Endothelial cell of umbilical vein (primary cell): ENCODE measurements around the gene RGS2. TPM values are rescaled to one million over a fixed set of nuclear protein-coding genes. Genes with fewer than 3 reads are reported as not detected.

Experiments used
- BruUV-seq: library from RNA; stranded (reverse); fragments of 400-500 nt; replicated peaks from 2 replicates; lab custom pipeline; 2021; lab: Mats Ljungman, UMichigan
- CTCF ChIA-PET: fragments of 300-600, 350-600 bp; sonication (Branson Sonifier 250); formaldehyde crosslinking; loops from one replicate; lab custom pipeline; 2021; ENCODE audit warnings: antibody characterized with exemption, inconsistent platforms; lab: Charles Lee
- POLR2A ChIA-PET: fragments of 300-600, 350-600 bp; sonication (Branson Sonifier 250); formaldehyde crosslinking; loops from one replicate; lab custom pipeline; 2021; ENCODE audit warnings: antibody characterized with exemption, inconsistent platforms; lab: Charles Lee
- DNase-seq: peaks from one replicate; pipeline ENCODE4 v3.0.0-alpha.2; 2011; ENCODE audit warnings: low read depth, low spot score
- FAIRE-seq: peaks from 2 replicates; lab custom pipeline; 2011; peaks lifted over from hg19 to GRCh38; lab: Jason Lieb, UNC
- H2AFZ ChIP-seq: 2 replicates; pipeline ENCODE4 v1.6.0; 2012; ENCODE audit warnings: low read depth, low read length, control low read depth, inconsistent platforms
- H3K27ac ChIP-seq: 2 replicates; pipeline ENCODE4 v1.5.1; 2011; ENCODE audit warnings: low read depth, mild to moderate bottlenecking, control low read depth, low read length, moderate library complexity; ENCODE audit not compliant: insufficient read depth
- H3K27me3 ChIP-seq, 2 experiments: 2 replicates each; pipeline versions ENCODE4 v1.6.0 to v1.6.1; 2011; ENCODE audit warnings: low read length in 2 of 2, mixed read lengths in 1 of 2; ENCODE audit not compliant: control insufficient read depth in 2 of 2, insufficient read depth in 2 of 2
- H3K36me3 ChIP-seq, 2 experiments: 2 replicates in 1 of 2; 3 replicates in 1 of 2; pipeline ENCODE4 v1.5.1; 2011; ENCODE audit warnings: low read length in 2 of 2, mild to moderate bottlenecking in 1 of 2, moderate library complexity in 1 of 2; ENCODE audit not compliant: control insufficient read depth in 2 of 2, insufficient read depth in 2 of 2; ENCODE audit errors: extremely low read depth in 1 of 2
- H3K4me1 ChIP-seq: 3 replicates; pipeline ENCODE4 v1.5.1; 2011; ENCODE audit warnings: mild to moderate bottlenecking, low read length; ENCODE audit not compliant: control insufficient read depth, insufficient read depth; ENCODE audit errors: extremely low read depth
- H3K4me2 ChIP-seq: 2 replicates; pipeline ENCODE4 v1.6.1; 2011; ENCODE audit warnings: low read length, control low read depth, mixed read lengths; ENCODE audit not compliant: insufficient read depth
- H3K4me3 ChIP-seq, 3 experiments: fragments of 200-600 bp in 1 of 3; sonication (generic), shearing (Covaris generic) in 1 of 3; replicated peaks in 1 of 3; 2 replicates each; pipeline ENCODE4 v1.5.1; 2011 to 2016; ENCODE audit warnings: control low read depth in 3 of 3, low read length in 3 of 3, mild to moderate bottlenecking in 2 of 3, inconsistent platforms in 1 of 3, low read depth in 1 of 3, moderate library complexity in 1 of 3; ENCODE audit not compliant: insufficient read depth in 1 of 3
- H3K79me2 ChIP-seq: 2 replicates; pipeline ENCODE4 v1.6.0; 2012; ENCODE audit warnings: low read length, inconsistent platforms; ENCODE audit not compliant: control insufficient read depth, insufficient read depth
- H3K9ac ChIP-seq: replicated peaks from 2 replicates; pipeline ENCODE3; 2011; ENCODE audit warnings: low read length, control low read depth; ENCODE audit not compliant: insufficient read depth; ENCODE audit errors: extremely low read depth
- H3K9me1 ChIP-seq: replicated peaks from 3 replicates; pipeline ENCODE4 v1.6.0; 2011; ENCODE audit warnings: mild to moderate bottlenecking, low read length; ENCODE audit not compliant: control insufficient read depth, insufficient read depth; ENCODE audit errors: extremely low read depth
- H3K9me3 ChIP-seq: replicated peaks from 2 replicates; pipeline ENCODE4 v1.5.1; 2012; ENCODE audit warnings: low read length, inconsistent platforms; ENCODE audit not compliant: control insufficient read depth, insufficient read depth
- H4K20me1 ChIP-seq: replicated peaks from 2 replicates; pipeline ENCODE3; 2011; ENCODE audit warnings: mild to moderate bottlenecking, low read length; ENCODE audit not compliant: control insufficient read depth, insufficient read depth; ENCODE audit errors: extremely low read depth
- EZH2 ChIP-seq: IDR thresholded peaks from 2 replicates; pipeline ENCODE4 v1.6.1; 2012; ENCODE audit warnings: borderline replicate concordance, low read depth, mild to moderate bottlenecking, moderate library complexity, low read length, inconsistent platforms; ENCODE audit not compliant: severe bottlenecking
- FOS ChIP-seq: IDR thresholded peaks from 2 replicates; pipeline ENCODE4 v1.6.1; 2011; ENCODE audit warnings: mild to moderate bottlenecking, low read length, moderate library complexity, borderline replicate concordance; ENCODE audit not compliant: insufficient read depth
- GATA2 ChIP-seq: IDR thresholded peaks from 2 replicates; pipeline ENCODE4 v1.7.0; 2011; ENCODE audit warnings: low read depth, mild to moderate bottlenecking, moderate library complexity, mixed read lengths, low read length; ENCODE audit not compliant: insufficient read length, insufficient read depth
- JUN ChIP-seq: IDR thresholded peaks from 2 replicates; pipeline ENCODE4 v1.6.1; 2011; ENCODE audit warnings: borderline replicate concordance, low read depth; ENCODE audit not compliant: insufficient read length, insufficient read depth
- MAX ChIP-seq: IDR thresholded peaks from 2 replicates; pipeline ENCODE4 v1.6.1; 2011; ENCODE audit not compliant: insufficient read depth, insufficient read length
- MYC ChIP-seq: IDR thresholded peaks from one replicate; pipeline ENCODE4 v1.6.1; 2011; ENCODE audit warnings: mild to moderate bottlenecking, low read depth, low read length
- POLR2A ChIP-seq: IDR thresholded peaks from 2 replicates; pipeline ENCODE4 v1.6.1; 2012; ENCODE audit warnings: low read depth, mild to moderate bottlenecking, control low read depth, low read length
- POLR2AphosphoS5 ChIP-seq: IDR thresholded peaks from 2 replicates; pipeline ENCODE4 v1.6.1; 2012; ENCODE audit warnings: low read depth, mild to moderate bottlenecking, control low read depth, low read length, moderate library complexity; ENCODE audit not compliant: insufficient read depth
- dilution Hi-C: fragments of 300-500 bp; cut with MboI; formaldehyde crosslinking; loops from one replicate; pipeline ENCODE4 v1.15.0; 2019; ENCODE audit warnings: low sequenced_read_pairs; ENCODE audit not compliant: extremely low pct_ligation_motif_present
- intact Hi-C: fragments of 100-400 bp; cut with micrococcal nuclease; formaldehyde crosslinking; loops from one replicate; pipeline ENCODE4 v1.10.0; 2022
- polyA plus RNA-seq, 4 experiments: library from polyadenylated mRNA; depleted of rRNA in 3 of 4; stranded (reverse) in 3 of 4; unstranded in 1 of 4; fragments of >200 nt; gene quantifications; 2 replicates each; pipeline versions ENCODE4 v1.2.1 to v1.2.3, GENCODE V29; 2011 to 2012; ENCODE audit warnings: missing spikeins in 1 of 4
- total RNA-seq: library from RNA; stranded (reverse); gene quantifications from 2 replicates; pipeline ENCODE4 v1.2.3, GENCODE V29; 2021
- TF ChIP-seq, protein P1 (sequence below), 2 donors: IDR thresholded peaks; 1 replicate in 1 of 2; 2 replicates in 1 of 2; pipeline ENCODE4 v1.5.1; 2011; ENCODE audit warnings: low read length in 2 of 2, mild to moderate bottlenecking in 2 of 2, moderate library complexity in 2 of 2, control low read depth in 1 of 2, inconsistent platforms in 1 of 2, low read depth in 1 of 2; ENCODE audit not compliant: insufficient read depth in 1 of 2; ENCODE audit errors: extremely low read depth in 1 of 2

The RGS2 gene
- total and polyA plus RNA-seq, 2 donors (not counting 3 experiments of a cell fraction or from before 2014, with no cell fraction given) = 6.1 to 9.1 TPM

- intact Hi-C loops (no loop called here), dilution Hi-C loops (loop anchor here (25.0 kb wide), 2 partner anchors 201 to 324 kb away; no protein-coding TSS in a partner anchor)
- Histone ChIP-seq H2AFZ (no peak overlapping the region), H4K20me1 (no peaks in the 10 kb centered on the region), H3K4me2 (peak overlapping the region; percentile 30), H3K4me1 (peaks cover 28% of the 10 kb centered on the region), H3K36me3 (peaks cover 0 to 2% of the 10 kb centered on the region in 2 experiments), H3K4me3 (no peak overlapping the region), H3K27ac (no peak overlapping the region), H3K9me1 (no peaks in the 10 kb centered on the region), H3K9me3 (no peaks in the 10 kb centered on the region), H3K27me3 (no peaks in the 10 kb centered on the region), H3K9ac (no peak overlapping the region), H3K79me2 (peaks cover 15% of the 10 kb centered on the region)
- ChIA-PET CTCF (interaction anchor here (0.6 to 14.8 kb wide), 6 partner anchors 9 to 334 kb away, joined by 3 to 550 read pairs (median 3); no protein-coding TSS in a partner anchor), POLR2A (no interaction called here)
- no peak for TF ChIP-seq JUN
- TF ChIP-seq GATA2 = no peak
- TF ChIP-seq MYC = no peak
- no peak for TF ChIP-seq EZH2
- FAIRE-seq (no peak), DNase-seq (peak; percentile 24)
- no TSS peak for BruUV-seq
These were observed 2.9 kb downstream of the RGS2 start for GRCh38 chr1:192811594-192812239.

GRCh38 chr1:192812420-192813209 is 3.8 kb downstream of the RGS2 start:
- intact Hi-C loops = no loop called here
- no peak overlapping the region for H3K4me2 ChIP-seq
- FAIRE-seq (no peak), DNase-seq (no peak)
- peaks cover 0 to 2% of the 10 kb centered on the region in 2 experiments for H3K36me3 ChIP-seq
- ChIA-PET CTCF (interaction anchor here (0.6 to 14.8 kb wide), 4 partner anchors 32 to 206 kb away, joined by 3 to 550 read pairs (median 3); no protein-coding TSS in a partner anchor), POLR2A (no interaction called here)
- no peaks in the 10 kb centered on the region for H3K27me3 ChIP-seq
- no peak overlapping the region for H3K9ac ChIP-seq
- H3K27ac ChIP-seq = no peak overlapping the region
- BruUV-seq = no TSS peak
- H3K79me2 ChIP-seq = peaks cover 15% of the 10 kb centered on the region
- H3K9me3 ChIP-seq = no peaks in the 10 kb centered on the region
- H4K20me1 ChIP-seq = no peaks in the 10 kb centered on the region
- dilution Hi-C loops = loop anchor here (25.0 kb wide), 2 partner anchors 200 to 325 kb away; no protein-coding TSS in a partner anchor
- no peak overlapping the region for H2AFZ ChIP-seq
- H3K9me1 ChIP-seq = no peaks in the 10 kb centered on the region
- TF ChIP-seq POLR2AphosphoS5 (no peak), MYC (no peak), MAX (no peak), GATA2 (no peak), FOS (no peak), EZH2 (no peak), POLR2A (no peak), JUN (no peak)
- TF ChIP-seq, protein P1, sequence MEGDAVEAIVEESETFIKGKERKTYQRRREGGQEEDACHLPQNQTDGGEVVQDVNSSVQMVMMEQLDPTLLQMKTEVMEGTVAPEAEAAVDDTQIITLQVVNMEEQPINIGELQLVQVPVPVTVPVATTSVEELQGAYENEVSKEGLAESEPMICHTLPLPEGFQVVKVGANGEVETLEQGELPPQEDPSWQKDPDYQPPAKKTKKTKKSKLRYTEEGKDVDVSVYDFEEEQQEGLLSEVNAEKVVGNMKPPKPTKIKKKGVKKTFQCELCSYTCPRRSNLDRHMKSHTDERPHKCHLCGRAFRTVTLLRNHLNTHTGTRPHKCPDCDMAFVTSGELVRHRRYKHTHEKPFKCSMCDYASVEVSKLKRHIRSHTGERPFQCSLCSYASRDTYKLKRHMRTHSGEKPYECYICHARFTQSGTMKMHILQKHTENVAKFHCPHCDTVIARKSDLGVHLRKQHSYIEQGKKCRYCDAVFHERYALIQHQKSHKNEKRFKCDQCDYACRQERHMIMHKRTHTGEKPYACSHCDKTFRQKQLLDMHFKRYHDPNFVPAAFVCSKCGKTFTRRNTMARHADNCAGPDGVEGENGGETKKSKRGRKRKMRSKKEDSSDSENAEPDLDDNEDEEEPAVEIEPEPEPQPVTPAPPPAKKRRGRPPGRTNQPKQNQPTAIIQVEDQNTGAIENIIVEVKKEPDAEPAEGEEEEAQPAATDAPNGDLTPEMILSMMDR (IDR thresholded peaks at IDR 0.05; ENCODE audit: extremely low read depth in 1 of 2, insufficient read depth in 1 of 2, low read depth in 1 of 2, low read length in 2 of 2) = no peak
- peaks cover 21% of the 10 kb centered on the region for H3K4me1 ChIP-seq
- no peak overlapping the region for H3K4me3 ChIP-seq
